ENCODE results near the gene EIF6.
"Not testable (repeated sequence)": the region's sequence is repeated elsewhere in the genome, so short reads cannot be mapped to it uniquely, and the experiment has no call there.

GRCh38 chr20:35252598-35252997, 32.0 kb downstream of the EIF6 start:
- TF ChIP-seq TAF1 (IDR thresholded peaks at IDR 0.05; ENCODE audit: low read depth, low read length); SPI1 (IDR thresholded peaks at IDR 0.05; ENCODE audit: low read depth, low read length); POLR2A (IDR thresholded peaks at IDR 0.05; ENCODE audit: low read depth, low read length); POLR2AphosphoS5 (IDR thresholded peaks at IDR 0.05; ENCODE audit: low read depth, low read length); PAX5 (IDR thresholded peaks at IDR 0.05; ENCODE audit: insufficient read depth, low read length, severe bottlenecking); POU2F2 (IDR thresholded peaks at IDR 0.05; ENCODE audit: low read depth, low read length): not testable (repeated sequence)

All from GM12891 (cell line).